K562 (cell line): Measurements from ENCODE around the gene ZKSCAN1. TPM values are rescaled to one million over a fixed set of nuclear protein-coding genes. Genes with fewer than 3 reads are reported as not detected.

ENCODE experiments used
- BDP1 ChIP-seq: IDR thresholded peaks from 3 replicates; pipeline ENCODE4 v1.6.1; 2011; ENCODE audit not compliant: insufficient read length, insufficient read depth
- GTF2F1 ChIP-seq: IDR thresholded peaks from 2 replicates; pipeline ENCODE4 v1.6.1; 2011; ENCODE audit warnings: low read depth, low read length, improper control_type of control experiment
- ILF3 ChIP-seq: fragments of 450-650 bp; IDR thresholded peaks from 2 replicates; pipeline ENCODE4 v1.6.1; 2018; ENCODE audit warnings: antibody characterized with exemption, mild to moderate bottlenecking, moderate library complexity, borderline replicate concordance
- KAT7 ChIP-seq: sonication (generic); formaldehyde crosslinking; IDR thresholded peaks from 2 replicates; pipeline ENCODE4 v1.8.0; 2022; ENCODE audit warnings: missing genetic modification reagents, mild to moderate bottlenecking, borderline replicate concordance
- KLF16 ChIP-seq: IDR thresholded peaks from 2 replicates; pipeline ENCODE4 v1.6.1; 2016; ENCODE audit warnings: antibody characterized with exemption
- NR3C1 ChIP-seq: sonication (generic); formaldehyde crosslinking; IDR thresholded peaks from 2 replicates; pipeline ENCODE4 v1.8.1; 2022; ENCODE audit warnings: missing genetic modification reagents
- PHF8 ChIP-seq: fragments of 200-600 bp; sonication (generic); IDR thresholded peaks from 2 replicates; pipeline ENCODE4 v1.6.1; 2012; ENCODE audit warnings: mixed run types, mild to moderate bottlenecking, inconsistent platforms, low read length, moderate library complexity, borderline replicate concordance
- POLR2A ChIP-seq: fragments of 450-650 bp; conservative IDR thresholded peaks from 2 replicates; pipeline ENCODE4 v1.6.1; 2016
- RNF2 ChIP-seq: sonication (generic); IDR thresholded peaks from 2 replicates; pipeline ENCODE4 v1.6.1; 2016
- TGIF2 ChIP-seq: sonication (generic); formaldehyde crosslinking; IDR thresholded peaks from 2 replicates; pipeline ENCODE4 v1.8.1; 2022; ENCODE audit warnings: mild to moderate bottlenecking, missing genetic modification reagents, moderate library complexity
- ZFP30 ChIP-seq: fragments of 250-450 bp; sonication (Bioruptor Pico); IDR thresholded peaks from 2 replicates; pipeline ENCODE4 v1.8.0; 2022; ENCODE audit warnings: moderate library complexity, mild to moderate bottlenecking, inconsistent platforms, borderline replicate concordance
- ZKSCAN1 ChIP-seq: fragments of 150-350 bp; IDR thresholded peaks from 2 replicates; pipeline ENCODE4 v1.6.1; 2016; ENCODE audit warnings: low read depth, low read length
- ZNF124 ChIP-seq: sonication (generic); formaldehyde crosslinking; IDR thresholded peaks from 2 replicates; pipeline ENCODE4 v1.8.1; 2022; ENCODE audit warnings: missing genetic modification reagents
- ZNF347 ChIP-seq: fragments of 450-650 bp; formaldehyde crosslinking; IDR thresholded peaks from 2 replicates; pipeline ENCODE4 v1.4.0; 2020; ENCODE audit warnings: low read depth, mild to moderate bottlenecking, moderate library complexity
- ZNF764 ChIP-seq: fragments of 250-450 bp; sonication (Bioruptor Pico); IDR thresholded peaks from 2 replicates; pipeline ENCODE4 v1.4.0; 2020; ENCODE audit warnings: low read depth, mild to moderate bottlenecking, moderate library complexity
- polyA plus RNA-seq, 8 experiments: library from polyadenylated mRNA; depleted of rRNA in 4 of 8; stranded (reverse) in 5 of 8; unstranded in 3 of 8; fragments of >200 nt; fragmentation: Nextera tagmentation in 2 of 8; fragmentation: Illumina TruSeq in 1 of 8; extraction: Ambion mirVana in 2 of 8; extraction: Trizol in 1 of 8; gene quantifications; 2 replicates each; pipeline versions ENCODE4 v1.2.1 to v1.2.3, GENCODE V29; 2011 to 2014; ENCODE audit warnings: inconsistent platforms in 1 of 8, missing spikeins in 1 of 8
- total RNA-seq, 7 experiments: library from RNA; depleted of rRNA in 6 of 7; stranded (reverse); fragments of >200 nt in 6 of 7; fragmentation: Illumina TruSeq in 2 of 7; extraction: Trizol in 2 of 7; gene quantifications; 2 replicates each; pipeline versions ENCODE4 v1.2.1 to v1.2.3, GENCODE V29; 2011 to 2021; ENCODE audit warnings: low replicate concordance in 1 of 7
- TF ChIP-seq, protein P1 (sequence below): fragments of 250-450 bp; sonication (Bioruptor Pico); IDR thresholded peaks from 2 replicates; pipeline ENCODE4 v1.4.0; 2020
- TF ChIP-seq, protein P2 (sequence below): sonication (generic); formaldehyde crosslinking; IDR thresholded peaks from 2 replicates; pipeline ENCODE4 v1.8.0; 2023; ENCODE audit warnings: mild to moderate bottlenecking, missing genetic modification reagents
- TF ChIP-seq, protein P3 (sequence below), 2 experiments: fragments of 450-650 bp; conservative IDR thresholded peaks; 2 replicates each; pipeline ENCODE4 v1.6.1; 2017; ENCODE audit warnings: mild to moderate bottlenecking in 2 of 2, moderate library complexity in 2 of 2

ZKSCAN1 gene
- total and polyA plus RNA-seq, 9 of the 15 experiments (the other 6 are each of a cell fraction or from before 2014, with no cell fraction given): 5.3 to 43.0 (median 23.2) TPM

DNA sequence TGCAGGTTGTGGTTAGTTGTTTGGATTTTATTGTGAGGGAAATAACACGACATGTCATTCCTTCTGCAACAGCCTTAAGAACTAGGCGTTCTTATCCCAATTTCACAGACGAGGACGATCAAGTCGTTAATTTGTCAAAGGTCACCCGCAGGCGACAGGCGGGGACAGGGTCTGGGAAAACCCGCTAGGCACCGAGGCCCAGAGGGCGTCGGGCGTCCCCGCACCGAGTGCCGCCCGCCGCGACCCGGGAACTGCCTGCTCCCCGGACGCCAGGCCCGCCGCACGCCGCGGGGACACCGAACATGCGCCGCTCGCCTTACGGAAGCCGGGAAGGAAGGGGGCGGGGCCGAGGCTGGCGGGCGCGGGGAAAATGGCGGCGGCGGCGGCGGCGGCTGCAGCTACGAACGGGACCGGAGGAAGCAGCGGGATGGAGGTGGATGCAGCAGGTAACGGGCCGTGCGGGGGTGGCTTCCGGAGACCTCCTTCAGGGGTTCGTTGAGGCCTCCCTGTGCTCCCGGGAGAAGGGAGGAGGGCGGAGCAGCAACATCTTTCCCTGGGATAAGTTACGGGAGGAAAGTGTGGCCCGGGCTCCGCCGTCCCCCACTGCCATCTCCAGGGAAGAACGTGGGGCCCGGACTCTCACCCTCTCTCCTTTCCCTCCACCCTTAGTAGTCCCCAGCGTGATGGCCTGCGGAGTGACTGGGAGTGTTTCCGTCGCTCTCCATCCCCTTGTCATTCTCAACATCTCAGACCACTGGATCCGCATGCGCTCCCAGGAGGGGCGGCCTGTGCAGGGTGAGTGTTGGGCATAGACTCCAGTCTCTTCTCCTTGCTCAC is 73.4 kb downstream of the ZKSCAN1 start, which contains the start of gene COPS6 (continued):
- no peak for TF ChIP-seq ZFP30 (CRISPR knock-in tag)
- TF ChIP-seq, protein P1, sequence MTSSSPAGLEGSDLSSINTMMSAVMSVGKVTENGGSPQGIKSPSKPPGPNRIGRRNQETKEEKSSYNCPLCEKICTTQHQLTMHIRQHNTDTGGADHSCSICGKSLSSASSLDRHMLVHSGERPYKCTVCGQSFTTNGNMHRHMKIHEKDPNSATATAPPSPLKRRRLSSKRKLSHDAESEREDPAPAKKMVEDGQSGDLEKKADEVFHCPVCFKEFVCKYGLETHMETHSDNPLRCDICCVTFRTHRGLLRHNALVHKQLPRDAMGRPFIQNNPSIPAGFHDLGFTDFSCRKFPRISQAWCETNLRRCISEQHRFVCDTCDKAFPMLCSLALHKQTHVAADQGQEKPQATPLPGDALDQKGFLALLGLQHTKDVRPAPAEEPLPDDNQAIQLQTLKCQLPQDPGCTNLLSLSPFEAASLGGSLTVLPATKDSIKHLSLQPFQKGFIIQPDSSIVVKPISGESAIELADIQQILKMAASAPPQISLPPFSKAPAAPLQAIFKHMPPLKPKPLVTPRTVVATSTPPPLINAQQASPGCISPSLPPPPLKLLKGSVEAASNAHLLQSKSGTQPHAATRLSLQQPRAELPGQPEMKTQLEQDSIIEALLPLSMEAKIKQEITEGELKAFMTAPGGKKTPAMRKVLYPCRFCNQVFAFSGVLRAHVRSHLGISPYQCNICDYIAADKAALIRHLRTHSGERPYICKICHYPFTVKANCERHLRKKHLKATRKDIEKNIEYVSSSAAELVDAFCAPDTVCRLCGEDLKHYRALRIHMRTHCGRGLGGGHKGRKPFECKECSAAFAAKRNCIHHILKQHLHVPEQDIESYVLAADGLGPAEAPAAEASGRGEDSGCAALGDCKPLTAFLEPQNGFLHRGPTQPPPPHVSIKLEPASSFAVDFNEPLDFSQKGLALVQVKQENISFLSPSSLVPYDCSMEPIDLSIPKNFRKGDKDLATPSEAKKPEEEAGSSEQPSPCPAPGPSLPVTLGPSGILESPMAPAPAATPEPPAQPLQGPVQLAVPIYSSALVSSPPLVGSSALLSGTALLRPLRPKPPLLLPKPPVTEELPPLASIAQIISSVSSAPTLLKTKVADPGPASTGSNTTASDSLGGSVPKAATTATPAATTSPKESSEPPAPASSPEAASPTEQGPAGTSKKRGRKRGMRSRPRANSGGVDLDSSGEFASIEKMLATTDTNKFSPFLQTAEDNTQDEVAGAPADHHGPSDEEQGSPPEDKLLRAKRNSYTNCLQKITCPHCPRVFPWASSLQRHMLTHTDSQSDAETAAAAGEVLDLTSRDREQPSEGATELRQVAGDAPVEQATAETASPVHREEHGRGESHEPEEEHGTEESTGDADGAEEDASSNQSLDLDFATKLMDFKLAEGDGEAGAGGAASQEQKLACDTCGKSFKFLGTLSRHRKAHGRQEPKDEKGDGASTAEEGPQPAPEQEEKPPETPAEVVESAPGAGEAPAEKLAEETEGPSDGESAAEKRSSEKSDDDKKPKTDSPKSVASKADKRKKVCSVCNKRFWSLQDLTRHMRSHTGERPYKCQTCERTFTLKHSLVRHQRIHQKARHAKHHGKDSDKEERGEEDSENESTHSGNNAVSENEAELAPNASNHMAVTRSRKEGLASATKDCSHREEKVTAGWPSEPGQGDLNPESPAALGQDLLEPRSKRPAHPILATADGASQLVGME (CRISPR knock-in tag): peak; percentile 82; the same call in 1 of the 2 replicates
- TF ChIP-seq POLR2A: peak; percentile 93
- TF ChIP-seq TGIF2 (CRISPR knock-in tag): peak; percentile 98; the same call in 1 of the 2 replicates
- TF ChIP-seq ILF3: peak; percentile 32; the same call in 1 of the 2 replicates
- peak; percentile 67; the same call in 1 of the 2 replicates for TF ChIP-seq GTF2F1
- TF ChIP-seq ZKSCAN1: peak; percentile 39
- TF ChIP-seq PHF8: peak; percentile 96
- TF ChIP-seq, protein P2, sequence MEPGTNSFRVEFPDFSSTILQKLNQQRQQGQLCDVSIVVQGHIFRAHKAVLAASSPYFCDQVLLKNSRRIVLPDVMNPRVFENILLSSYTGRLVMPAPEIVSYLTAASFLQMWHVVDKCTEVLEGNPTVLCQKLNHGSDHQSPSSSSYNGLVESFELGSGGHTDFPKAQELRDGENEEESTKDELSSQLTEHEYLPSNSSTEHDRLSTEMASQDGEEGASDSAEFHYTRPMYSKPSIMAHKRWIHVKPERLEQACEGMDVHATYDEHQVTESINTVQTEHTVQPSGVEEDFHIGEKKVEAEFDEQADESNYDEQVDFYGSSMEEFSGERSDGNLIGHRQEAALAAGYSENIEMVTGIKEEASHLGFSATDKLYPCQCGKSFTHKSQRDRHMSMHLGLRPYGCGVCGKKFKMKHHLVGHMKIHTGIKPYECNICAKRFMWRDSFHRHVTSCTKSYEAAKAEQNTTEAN (CRISPR knock-in tag): peak; percentile 92
- TF ChIP-seq RNF2: peak; percentile 90
- peak; percentile 83; the same call in 1 of the 2 replicates for TF ChIP-seq ZNF124 (CRISPR knock-in tag)
- TF ChIP-seq BDP1: no peak
- TF ChIP-seq NR3C1 (CRISPR knock-in tag): peak; percentile 99
- TF ChIP-seq KAT7 (CRISPR knock-in tag): peak; percentile 99
- TF ChIP-seq, protein P3, sequence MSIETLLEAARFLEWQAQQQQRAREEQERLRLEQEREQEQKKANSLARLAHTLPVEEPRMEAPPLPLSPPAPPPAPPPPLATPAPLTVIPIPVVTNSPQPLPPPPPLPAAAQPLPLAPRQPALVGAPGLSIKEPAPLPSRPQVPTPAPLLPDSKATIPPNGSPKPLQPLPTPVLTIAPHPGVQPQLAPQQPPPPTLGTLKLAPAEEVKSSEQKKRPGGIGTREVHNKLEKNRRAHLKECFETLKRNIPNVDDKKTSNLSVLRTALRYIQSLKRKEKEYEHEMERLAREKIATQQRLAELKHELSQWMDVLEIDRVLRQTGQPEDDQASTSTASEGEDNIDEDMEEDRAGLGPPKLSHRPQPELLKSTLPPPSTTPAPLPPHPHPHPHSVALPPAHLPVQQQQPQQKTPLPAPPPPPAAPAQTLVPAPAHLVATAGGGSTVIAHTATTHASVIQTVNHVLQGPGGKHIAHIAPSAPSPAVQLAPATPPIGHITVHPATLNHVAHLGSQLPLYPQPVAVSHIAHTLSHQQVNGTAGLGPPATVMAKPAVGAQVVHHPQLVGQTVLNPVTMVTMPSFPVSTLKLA (conservative IDR thresholded peaks at IDR 0.05): peak; percentile 87 to 96
- peak; percentile 41; the same call in 1 of the 2 replicates for TF ChIP-seq ZNF764
- 0 out of 2 replicates have a peak, but pooled peaks have one; percentile 40 for TF ChIP-seq ZNF347 (CRISPR knock-in tag)
- peak; percentile 50 for TF ChIP-seq KLF16
